Thyroid gland (tissue), 4 donors: ENCODE results near the gene ARHGAP4. TPM values are rescaled to one million over a fixed set of nuclear protein-coding genes. Genes with fewer than 3 reads are reported as not detected.

ENCODE experiments used
- DNase-seq, 2 donors: peaks; one replicate each; pipeline ENCODE4 v3.0.0-alpha.2; 2019
- H3K27ac ChIP-seq, 3 donors: fragments of 200-600 bp; sonication (generic); 1 replicate in 2 of 3; 2 replicates in 1 of 3; pipeline ENCODE4 v1.5.1; 2016 to 2019; ENCODE audit warnings: mild to moderate bottlenecking in 1 of 3, moderate library complexity in 1 of 3
- H3K27me3 ChIP-seq: fragments of 200-600 bp; sonication (generic); one replicate; pipeline ENCODE4 v1.5.1; 2019
- H3K36me3 ChIP-seq, 2 donors: fragments of 200-600 bp; sonication (generic); one replicate each; pipeline ENCODE4 v1.5.1; 2016 to 2019
- H3K4me1 ChIP-seq, 2 donors: fragments of 200-600 bp; sonication (generic); one replicate each; pipeline ENCODE4 v1.5.1; 2017 to 2019
- H3K4me3 ChIP-seq, 3 donors: fragments of 200-600 bp; sonication (generic); replicated peaks in 1 of 3; 1 replicate in 2 of 3; 2 replicates in 1 of 3; pipeline ENCODE4 v1.5.1; 2016; ENCODE audit warnings: mild to moderate bottlenecking in 1 of 3
- H3K9me3 ChIP-seq: fragments of 200-600 bp; sonication (generic); one replicate; pipeline ENCODE4 v1.5.1; 2017
- POLR2A ChIP-seq, 2 donors: fragments of 450-650 bp; IDR thresholded peaks; one replicate each; pipeline ENCODE4 v1.6.1; 2017; ENCODE audit warnings: antibody characterized with exemption in 2 of 2, mild to moderate bottlenecking in 2 of 2, moderate library complexity in 1 of 2
- whole genome bisulfite sequencing, 2 donors: methylation state at CpG; one replicate each; pipeline ENCODE4 v1.1.5; 2017; 5-methylcytosine and 5-hydroxymethylcytosine counted together
- intact Hi-C: fragments of 100-400 bp; cut with DNase I; formaldehyde crosslinking; loops from one replicate; pipeline ENCODE4 v1.15.1; 2023
- total RNA-seq, 4 donors: library from RNA; depleted of rRNA; stranded (reverse); fragments of >200 nt; gene quantifications; one replicate each; pipeline ENCODE4 v1.2.3, GENCODE V29; 2016
- TF ChIP-seq, protein P1 (sequence below), 6 experiments: fragments of 200-600 bp in 3 of 6; fragments of 450-650 bp in 3 of 6; sonication (generic) in 3 of 6; IDR thresholded peaks; one replicate each; pipeline ENCODE4 v1.5.1; 2016 to 2019; ENCODE audit warnings: antibody characterized with exemption in 6 of 6, mild to moderate bottlenecking in 2 of 6, inconsistent platforms in 1 of 6, moderate library complexity in 1 of 6

The ARHGAP4 gene
- total RNA-seq, 4 donors from 2014 or later: 6.5 to 37.0 (median 12.2) TPM

DNA sequence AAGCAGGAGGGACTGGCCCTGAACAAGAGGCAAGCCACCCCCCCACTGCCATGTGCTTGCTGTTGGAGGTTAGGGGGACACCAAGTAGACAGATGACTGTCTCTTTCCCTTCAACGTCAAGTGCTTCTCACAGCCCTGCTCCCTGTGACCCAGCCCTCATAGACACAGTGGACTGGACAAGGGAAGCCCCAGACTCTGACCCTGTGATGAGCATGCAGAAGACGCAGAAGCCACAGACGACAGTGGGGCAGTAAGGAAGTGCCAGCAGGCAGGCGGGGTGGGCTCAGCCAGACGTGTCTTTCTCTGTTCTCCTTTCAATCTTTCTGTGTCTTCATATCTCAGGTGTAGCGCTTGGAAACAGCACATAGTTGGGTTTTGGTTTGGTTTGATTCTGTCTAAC lies 37.7 kb downstream of the ARHGAP4 start:
- Histone ChIP-seq H3K27ac (no peak overlapping the region), H3K36me3 (no peaks in the 10 kb centered on the region), H3K27me3 (peaks cover 15% of the 10 kb centered on the region), H3K9me3 (no peaks in the 10 kb centered on the region), H3K4me1 (no peaks in the 10 kb centered on the region), H3K4me3 (no peak overlapping the region)
- 69 to 82% methylated on average over 3 to 5 of the region's 6 CpGs for WGBS, 2 donors
- no peak for DNase-seq
- intact Hi-C loops: no loop called here
- TF ChIP-seq, protein P1, sequence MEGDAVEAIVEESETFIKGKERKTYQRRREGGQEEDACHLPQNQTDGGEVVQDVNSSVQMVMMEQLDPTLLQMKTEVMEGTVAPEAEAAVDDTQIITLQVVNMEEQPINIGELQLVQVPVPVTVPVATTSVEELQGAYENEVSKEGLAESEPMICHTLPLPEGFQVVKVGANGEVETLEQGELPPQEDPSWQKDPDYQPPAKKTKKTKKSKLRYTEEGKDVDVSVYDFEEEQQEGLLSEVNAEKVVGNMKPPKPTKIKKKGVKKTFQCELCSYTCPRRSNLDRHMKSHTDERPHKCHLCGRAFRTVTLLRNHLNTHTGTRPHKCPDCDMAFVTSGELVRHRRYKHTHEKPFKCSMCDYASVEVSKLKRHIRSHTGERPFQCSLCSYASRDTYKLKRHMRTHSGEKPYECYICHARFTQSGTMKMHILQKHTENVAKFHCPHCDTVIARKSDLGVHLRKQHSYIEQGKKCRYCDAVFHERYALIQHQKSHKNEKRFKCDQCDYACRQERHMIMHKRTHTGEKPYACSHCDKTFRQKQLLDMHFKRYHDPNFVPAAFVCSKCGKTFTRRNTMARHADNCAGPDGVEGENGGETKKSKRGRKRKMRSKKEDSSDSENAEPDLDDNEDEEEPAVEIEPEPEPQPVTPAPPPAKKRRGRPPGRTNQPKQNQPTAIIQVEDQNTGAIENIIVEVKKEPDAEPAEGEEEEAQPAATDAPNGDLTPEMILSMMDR (IDR thresholded peaks at IDR 0.05): no peak
- no peak for TF ChIP-seq POLR2A (IDR thresholded peaks at IDR 0.05)

DNA sequence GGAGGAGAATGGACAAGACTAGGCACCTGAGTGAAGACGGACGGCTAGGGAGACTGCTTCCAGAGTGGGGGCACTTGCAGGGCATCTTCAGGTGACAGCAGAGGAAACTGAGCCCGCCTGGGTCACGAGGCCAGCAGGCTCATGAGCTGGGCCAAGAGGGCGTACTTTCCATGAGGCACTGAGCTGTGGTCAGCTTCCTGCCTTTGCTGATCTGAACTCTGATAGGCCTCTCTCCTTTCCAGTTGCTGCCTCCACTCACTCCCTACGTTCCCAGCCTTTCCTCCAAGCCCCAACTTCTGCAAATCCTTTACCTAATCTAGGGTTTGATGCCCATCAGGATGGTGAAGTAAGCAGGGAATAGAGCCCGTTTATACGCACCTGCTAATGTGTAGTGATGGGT lies 38.7 kb downstream of the ARHGAP4 start:
- Histone ChIP-seq H3K27me3 (peaks cover 20% of the 10 kb centered on the region), H3K4me1 (no peaks in the 10 kb centered on the region), H3K9me3 (no peaks in the 10 kb centered on the region), H3K27ac (no peak overlapping the region), H3K36me3 (no peaks in the 10 kb centered on the region), H3K4me3 (no peak overlapping the region)
- TF ChIP-seq, protein P1 (IDR thresholded peaks at IDR 0.05): no peak
- TF ChIP-seq POLR2A (IDR thresholded peaks at IDR 0.05): no peak
- no peak for DNase-seq
- 45 to 73% methylated on average over 3 to 5 of the region's 8 CpGs for WGBS, 2 donors
- intact Hi-C loops: no loop called here

DNA sequence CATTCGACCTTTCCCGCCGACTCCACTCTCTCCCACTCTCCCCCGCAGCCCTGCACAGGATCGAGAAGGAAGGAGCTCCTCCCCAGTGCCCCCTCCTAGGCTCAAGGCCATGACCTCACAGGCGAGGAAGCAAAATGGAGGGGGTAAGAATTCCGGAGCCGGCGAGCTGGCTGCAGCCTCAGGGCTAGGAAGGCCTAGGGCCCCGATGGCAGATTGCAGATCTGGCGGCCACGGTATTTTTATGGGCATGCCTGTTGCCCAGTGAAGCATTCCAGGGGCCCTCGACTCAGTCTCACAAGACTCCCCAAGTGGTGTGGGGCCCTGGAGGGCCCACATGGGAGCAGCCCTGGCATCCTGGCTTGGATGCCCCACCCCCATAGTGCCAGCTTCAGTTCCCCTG lies 39.1 kb downstream of the ARHGAP4 start:
- Histone ChIP-seq H3K27ac (no peak overlapping the region), H3K36me3 (no peaks in the 10 kb centered on the region), H3K4me3 (no peak overlapping the region), H3K9me3 (no peaks in the 10 kb centered on the region), H3K27me3 (peaks cover 20% of the 10 kb centered on the region), H3K4me1 (no peaks in the 10 kb centered on the region)
- WGBS, 2 donors: 10 to 31% methylated on average over 2 to 9 of the region's 13 CpGs
- TF ChIP-seq, protein P1 (IDR thresholded peaks at IDR 0.05): no peak
- TF ChIP-seq POLR2A (IDR thresholded peaks at IDR 0.05): no peak
- intact Hi-C loops: no loop called here
- no peak for DNase-seq

DNA sequence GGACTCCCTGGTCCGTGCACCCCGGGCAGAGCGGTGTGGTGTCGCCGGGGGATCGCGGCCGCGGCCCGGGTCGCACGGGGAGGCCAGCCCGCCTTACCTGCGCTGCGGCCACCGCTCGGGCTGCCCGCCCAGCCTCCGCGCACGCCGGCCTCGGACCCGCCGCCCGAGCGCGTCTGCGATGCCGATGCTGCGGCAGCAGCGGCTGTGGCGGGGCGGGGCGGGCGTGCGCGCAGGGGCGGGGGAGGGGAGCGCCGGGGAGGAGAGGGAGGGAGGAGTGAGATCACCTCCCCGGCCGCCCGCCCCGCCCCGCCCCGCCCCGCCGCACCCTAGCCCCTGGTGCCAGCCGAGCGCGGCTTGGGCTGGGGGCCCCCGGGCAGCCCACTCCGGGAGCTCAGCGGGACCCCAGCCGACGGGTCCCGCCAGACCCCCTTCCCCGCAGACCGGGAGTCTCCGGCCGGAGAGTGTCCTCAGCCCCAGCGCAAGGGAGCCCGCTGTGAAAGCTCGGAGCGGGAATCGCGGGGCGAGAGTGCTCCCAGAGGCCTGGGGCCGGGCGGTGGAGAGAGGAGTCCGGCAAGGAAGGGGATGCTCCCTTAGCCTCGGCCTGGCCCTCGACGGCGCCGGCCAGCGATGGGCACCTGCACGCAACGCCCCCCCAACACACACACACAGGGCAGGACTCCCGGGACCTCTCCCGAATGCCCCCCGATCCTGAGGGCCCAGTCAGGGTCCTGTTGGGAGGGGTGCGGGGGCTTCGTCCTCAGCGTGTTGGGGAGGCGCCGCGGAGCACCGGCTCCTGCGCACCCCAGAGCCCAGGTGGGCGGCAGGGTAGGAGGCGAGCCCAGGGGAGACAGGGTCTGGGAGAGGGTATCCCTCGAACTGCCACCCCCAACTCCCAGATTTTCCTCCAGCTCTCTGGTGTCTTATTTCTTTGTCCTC lies 39.8 kb downstream of the ARHGAP4 start, which contains the start of gene L1CAM:
L1CAM (minus strand) TSS at position 206 of the 936 bp plus-strand sequence. CDS start 10,337 bp downstream, outside the sequence.
- Histone ChIP-seq H3K4me3 (no peak within 1 kb of the TSS), H3K9me3 (no peaks in the 10 kb centered on the region), H3K27me3 (peaks cover 20% of the 10 kb centered on the region), H3K36me3 (no peaks in the 10 kb centered on the region), H3K27ac (no peak within 1 kb of the TSS), H3K4me1 (no peaks in the 10 kb centered on the region)
- TF ChIP-seq, protein P1 (IDR thresholded peaks at IDR 0.05): no peak
- TF ChIP-seq POLR2A (IDR thresholded peaks at IDR 0.05): no peak
- DNase-seq: no peak
- WGBS, 2 donors: 4% methylated on average over 5 of the region's 94 CpGs; no CpG with 5 or more reads in 1 of the 2 donors
- intact Hi-C loops: no loop called here

DNA sequence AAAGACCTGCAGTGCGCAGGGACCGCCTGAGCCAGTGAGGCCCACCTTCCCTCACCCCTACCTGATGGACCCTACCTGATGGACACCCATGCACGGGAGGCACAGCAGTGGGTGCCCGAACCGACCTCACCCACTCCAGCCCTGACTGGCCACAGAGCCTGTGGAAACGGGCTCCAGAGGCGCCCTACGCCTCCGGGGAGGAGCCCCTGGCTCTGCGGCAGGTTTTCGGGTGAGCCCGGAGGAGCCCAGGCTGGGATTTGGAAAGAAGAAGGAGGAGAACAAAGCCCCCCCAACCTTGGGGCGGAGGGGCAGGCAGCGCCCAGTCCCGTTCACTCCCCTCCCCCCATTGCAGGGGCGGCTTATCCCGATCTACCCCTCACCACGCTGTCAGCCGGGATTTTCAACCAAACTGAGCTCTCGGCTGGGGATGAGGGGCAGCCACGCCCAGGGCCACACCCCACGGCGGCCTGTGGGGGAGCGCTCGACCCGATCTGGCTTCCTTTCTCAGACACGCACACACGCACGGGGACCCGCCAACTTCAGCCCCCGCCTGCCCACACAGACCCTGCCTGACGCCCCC lies 40.8 kb downstream of the ARHGAP4 start:
- Histone ChIP-seq H3K4me3 (no peak overlapping the region), H3K27me3 (peaks cover 20% of the 10 kb centered on the region), H3K9me3 (no peaks in the 10 kb centered on the region), H3K27ac (no peak overlapping the region), H3K36me3 (no peaks in the 10 kb centered on the region), H3K4me1 (no peaks in the 10 kb centered on the region)
- TF ChIP-seq, protein P1 (IDR thresholded peaks at IDR 0.05): no peak
- TF ChIP-seq POLR2A (IDR thresholded peaks at IDR 0.05): no peak
- 8% methylated on average over 6 of the region's 32 CpGs; no CpG with 5 or more reads in 1 of the 2 donors for WGBS, 2 donors
- intact Hi-C loops: no loop called here
- DNase-seq: no peak
